Measurements from ENCODE around the gene LMF1.
"Not testable (repeated sequence)": the region's sequence is repeated elsewhere in the genome, so short reads cannot be mapped to it uniquely, and the experiment has no call there.

Gene LMF1

GRCh38 chr16:828891-829290 lies 141.9 kb downstream of the LMF1 start:
- Histone ChIP-seq H3K9me3 (no peaks in the 10 kb centered on the region), H3K4me3 (no peak overlapping the region), H3K36me3 (replicated peaks) (no peaks in the 10 kb centered on the region), H3K4me1 (no peaks in the 10 kb centered on the region), H3K27me3 (ENCODE audit: low read depth) (no peaks in the 10 kb centered on the region)
- no peak for DNase-seq (ENCODE audit: low spot score in 2 of 2)
- in situ Hi-C loops (cut with MboI; ENCODE audit: low sequenced_read_pairs), result no loop called here

GRCh38 chr16:827513-827912 lies 143.3 kb downstream of the LMF1 start:
- in situ Hi-C loops (cut with MboI; ENCODE audit: low sequenced_read_pairs), result no loop called here
- H3K27me3 ChIP-seq (ENCODE audit: low read depth), result no peaks in the 10 kb centered on the region

GRCh38 chr16:825341-826061 lies 145.3 kb downstream of the LMF1 start:
- H3K27me3 ChIP-seq (ENCODE audit: low read depth), result no peaks in the 10 kb centered on the region
- no peak for DNase-seq (ENCODE audit: low spot score in 2 of 2)
- H3K4me3 ChIP-seq, result no peak overlapping the region
- H3K36me3 ChIP-seq (replicated peaks), result no peaks in the 10 kb centered on the region
- H3K4me1 ChIP-seq, result no peaks in the 10 kb centered on the region
- in situ Hi-C loops (cut with MboI; ENCODE audit: low sequenced_read_pairs), result no loop called here
- no peaks in the 10 kb centered on the region for H3K9me3 ChIP-seq

More at GRCh38 chr16:827513-827912, 143.3 kb downstream of the LMF1 start:
- no peak for DNase-seq (ENCODE audit: low spot score in 2 of 2)
- H3K36me3 ChIP-seq (replicated peaks), result no peaks in the 10 kb centered on the region
- H3K4me3 ChIP-seq, result no peak overlapping the region
- no peaks in the 10 kb centered on the region for H3K9me3 ChIP-seq
- no peaks in the 10 kb centered on the region for H3K4me1 ChIP-seq

GRCh38 chr16:824601-825000 lies 146.2 kb downstream of the LMF1 start:
- DNase-seq (ENCODE audit: low spot score in 2 of 2), result no peak
- in situ Hi-C loops (cut with MboI; ENCODE audit: low sequenced_read_pairs), result no loop called here
- Histone ChIP-seq H3K36me3 (replicated peaks) (no peaks in the 10 kb centered on the region), H3K4me1 (no peaks in the 10 kb centered on the region), H3K27me3 (ENCODE audit: low read depth) (no peaks in the 10 kb centered on the region), H3K4me3 (no peak overlapping the region), H3K9me3 (no peaks in the 10 kb centered on the region)

- Histone ChIP-seq H3K4me1 (no peaks in the 10 kb centered on the region), H3K27me3 (ENCODE audit: low read depth) (no peaks in the 10 kb centered on the region), H3K4me3 (no peak overlapping the region), H3K36me3 (replicated peaks) (no peaks in the 10 kb centered on the region), H3K9me3 (no peaks in the 10 kb centered on the region)
- DNase-seq (ENCODE audit: low spot score in 2 of 2), result no peak
- in situ Hi-C loops (cut with MboI; ENCODE audit: low sequenced_read_pairs), result no loop called here
These were observed 146.6 kb downstream of the LMF1 start for GRCh38 chr16:824194-824593.

- no peak overlapping the region for H3K4me3 ChIP-seq
- no peaks in the 10 kb centered on the region for H3K4me1 ChIP-seq
- H3K27me3 ChIP-seq (ENCODE audit: low read depth), result no peaks in the 10 kb centered on the region
- no peaks in the 10 kb centered on the region for H3K9me3 ChIP-seq
- no peaks in the 10 kb centered on the region for H3K36me3 ChIP-seq (replicated peaks)
- in situ Hi-C loops (cut with MboI; ENCODE audit: low sequenced_read_pairs), result no loop called here
- no peak for DNase-seq (ENCODE audit: low spot score in 2 of 2)
These were observed 147.9 kb downstream of the LMF1 start for GRCh38 chr16:822909-823297.

- H3K4me1 ChIP-seq, result no peaks in the 10 kb centered on the region
- H3K36me3 ChIP-seq (replicated peaks), result no peaks in the 10 kb centered on the region
- DNase-seq (ENCODE audit: low spot score in 2 of 2), result no peak
- H3K27me3 ChIP-seq (ENCODE audit: low read depth), result no peaks in the 10 kb centered on the region
- in situ Hi-C loops (cut with MboI; ENCODE audit: low sequenced_read_pairs), result no loop called here
- H3K4me3 ChIP-seq, result no peak overlapping the region
- H3K9me3 ChIP-seq, result no peaks in the 10 kb centered on the region
These were observed 148.4 kb downstream of the LMF1 start for GRCh38 chr16:822174-822908.

- H3K36me3 ChIP-seq (replicated peaks), result no peaks in the 10 kb centered on the region
- no peak for DNase-seq (ENCODE audit: low spot score in 2 of 2)
- H3K27me3 ChIP-seq (ENCODE audit: low read depth), result no peaks in the 10 kb centered on the region
- in situ Hi-C loops (cut with MboI; ENCODE audit: low sequenced_read_pairs), result no loop called here
- no peaks in the 10 kb centered on the region for H3K4me1 ChIP-seq
- no peak overlapping the region for H3K4me3 ChIP-seq
- H3K9me3 ChIP-seq, result no peaks in the 10 kb centered on the region
These were observed 149.0 kb downstream of the LMF1 start for GRCh38 chr16:821751-822150.

- Histone ChIP-seq H3K27me3 (ENCODE audit: low read depth) (no peaks in the 10 kb centered on the region), H3K4me3 (no peak overlapping the region), H3K9me3 (no peaks in the 10 kb centered on the region), H3K36me3 (replicated peaks) (no peaks in the 10 kb centered on the region), H3K4me1 (no peaks in the 10 kb centered on the region)
- no peak for DNase-seq (ENCODE audit: low spot score in 2 of 2)
- in situ Hi-C loops (cut with MboI; ENCODE audit: low sequenced_read_pairs), result no loop called here
These were observed 150.0 kb downstream of the LMF1 start for GRCh38 chr16:820748-821147.

GRCh38 chr16:820044-820408 lies 150.8 kb downstream of the LMF1 start:
- H3K27me3 ChIP-seq (ENCODE audit: low read depth); in situ Hi-C loops (cut with MboI; ENCODE audit: low sequenced_read_pairs); H3K9me3 ChIP-seq; H3K4me1 ChIP-seq; H3K36me3 ChIP-seq (replicated peaks); DNase-seq (ENCODE audit: low spot score in 2 of 2); H3K4me3 ChIP-seq: not testable (repeated sequence)

GRCh38 chr16:819336-820043 lies 151.3 kb downstream of the LMF1 start:
- no peak for DNase-seq (ENCODE audit: low spot score in 2 of 2)
- no peak overlapping the region for H3K4me3 ChIP-seq
- no peaks in the 10 kb centered on the region for H3K4me1 ChIP-seq
- no peaks in the 10 kb centered on the region for H3K9me3 ChIP-seq
- no peaks in the 10 kb centered on the region for H3K27me3 ChIP-seq (ENCODE audit: low read depth)
- in situ Hi-C loops (cut with MboI; ENCODE audit: low sequenced_read_pairs), result no loop called here
- H3K36me3 ChIP-seq (replicated peaks), result no peaks in the 10 kb centered on the region

GRCh38 chr16:818592-818991 lies 152.2 kb downstream of the LMF1 start:
- peaks cover 3% of the 10 kb centered on the region; the same call in 1 of the 2 replicates for H3K4me1 ChIP-seq
- no peak for DNase-seq (ENCODE audit: low spot score in 2 of 2)
- no peaks in the 10 kb centered on the region for H3K9me3 ChIP-seq
- H3K27me3 ChIP-seq (ENCODE audit: low read depth), result no peaks in the 10 kb centered on the region
- in situ Hi-C loops (cut with MboI; ENCODE audit: low sequenced_read_pairs), result no loop called here
- H3K4me3 ChIP-seq, result no peak overlapping the region
- H3K36me3 ChIP-seq (replicated peaks), result no peaks in the 10 kb centered on the region

- Histone ChIP-seq H3K9me3 (no peaks in the 10 kb centered on the region), H3K4me3 (no peak overlapping the region), H3K27me3 (ENCODE audit: low read depth) (no peaks in the 10 kb centered on the region), H3K36me3 (replicated peaks) (no peaks in the 10 kb centered on the region), H3K4me1 (peaks cover 5% of the 10 kb centered on the region; the same call in 1 of the 2 replicates)
- no peak for DNase-seq (ENCODE audit: low spot score in 2 of 2)
- in situ Hi-C loops (cut with MboI; ENCODE audit: low sequenced_read_pairs), result no loop called here
These were observed 152.7 kb downstream of the LMF1 start for GRCh38 chr16:818132-818531.

All from HAP-1 (cell line).